Mammary epithelial cell (primary cell): ENCODE data around the gene MFSD6.

ENCODE experiments used
- CTCF ChIP-seq, 2 donors: IDR thresholded peaks in 1 of 2; conservative IDR thresholded peaks in 1 of 2; 2 replicates each; pipeline ENCODE4 v1.5.1; 2011 to 2012; ENCODE audit warnings: inconsistent platforms in 2 of 2, low read length in 2 of 2, mild to moderate bottlenecking in 2 of 2, control low read depth in 1 of 2, low read depth in 1 of 2; ENCODE audit not compliant: insufficient read depth in 1 of 2; ENCODE audit errors: extremely low read depth in 1 of 2
- EZH2 ChIP-seq: IDR thresholded peaks from 2 replicates; pipeline ENCODE4 v1.6.1; 2012; ENCODE audit warnings: low read length, inconsistent platforms, borderline replicate concordance

GRCh38 chr2:190511104-190511503 is 102.9 kb downstream of the MFSD6 start:
- peak; percentile 30 to 52 for TF ChIP-seq CTCF (conservative IDR thresholded peaks at IDR 0.05 in 1 of 2, IDR thresholded peaks at IDR 0.05 in 1 of 2; ENCODE audit: extremely low read depth in 1 of 2, insufficient read depth in 1 of 2, low read depth in 1 of 2, low read length in 2 of 2)
- no peak for TF ChIP-seq EZH2
